Gastroesophageal sphincter (tissue), 4 donors: ENCODE data around the gene LBX1. TPM values are rescaled to one million over a fixed set of nuclear protein-coding genes. Genes with fewer than 3 reads are reported as not detected.

Source experiments
- ATAC-seq: fragments of 150-250 bp; one replicate; pipeline ENCODE4 v1.9.1; 2016; ENCODE audit warnings: mild to moderate bottlenecking, moderate library complexity
- H3K27ac ChIP-seq, 4 donors: fragments of 200-600 bp; sonication (generic) in 3 of 4; 1 replicate in 3 of 4; 2 replicates in 1 of 4; pipeline ENCODE4 v1.5.1; 2016 to 2019
- H3K27me3 ChIP-seq: fragments of 200-600 bp; sonication (generic); one replicate; pipeline ENCODE4 v1.5.1; 2019
- H3K36me3 ChIP-seq, 2 donors: fragments of 200-600 bp; sonication (generic); one replicate each; pipeline ENCODE4 v1.5.1; 2019; ENCODE audit warnings: control low read depth in 1 of 2
- H3K4me1 ChIP-seq, 3 donors: fragments of 200-600 bp; sonication (generic); 1 replicate in 2 of 3; 2 replicates in 1 of 3; pipeline ENCODE4 v1.5.1; 2016 to 2019; ENCODE audit warnings: control low read depth in 2 of 3
- H3K4me3 ChIP-seq, 2 donors: fragments of 200-600 bp; sonication (generic); one replicate each; pipeline ENCODE4 v1.5.1; 2019; ENCODE audit warnings: mild to moderate bottlenecking in 1 of 2, moderate library complexity in 1 of 2
- H3K9me3 ChIP-seq, 3 donors: fragments of 200-600 bp; sonication (generic); one replicate each; pipeline ENCODE4 v1.5.1; 2017 to 2019; ENCODE audit warnings: control low read depth in 2 of 3
- EP300 ChIP-seq: sonication (generic); formaldehyde crosslinking; IDR thresholded peaks from one replicate; pipeline ENCODE4 v1.6.1; 2017; ENCODE audit warnings: antibody characterized with exemption, mild to moderate bottlenecking
- POLR2A ChIP-seq, 2 donors: fragments of 450-650 bp; IDR thresholded peaks; one replicate each; pipeline ENCODE4 v1.6.1; 2017; ENCODE audit warnings: antibody characterized with exemption in 2 of 2, mild to moderate bottlenecking in 2 of 2, moderate library complexity in 1 of 2
- POLR2AphosphoS5 ChIP-seq: sonication (generic); formaldehyde crosslinking; IDR thresholded peaks from one replicate; pipeline ENCODE4 v1.6.1; 2017; ENCODE audit warnings: antibody characterized with exemption
- WGBS, 2 donors: methylation state at CpG; one replicate each; pipeline ENCODE4 v1.1.5; 2018; ENCODE audit warnings: low coverage in 1 of 2; 5-methylcytosine and 5-hydroxymethylcytosine counted together
- total RNA-seq, 4 donors: library from RNA; depleted of rRNA; stranded (reverse); fragments of >200 nt; gene quantifications; one replicate each; pipeline ENCODE4 v1.1.0, GENCODE V29; 2016
- TF ChIP-seq, protein P1 (sequence below), 4 experiments: fragments of 200-600 bp in 2 of 4; fragments of 450-650 bp in 2 of 4; sonication (generic) in 1 of 4; IDR thresholded peaks; one replicate each; pipeline ENCODE4 v1.5.1; 2017 to 2019; ENCODE audit warnings: antibody characterized with exemption in 4 of 4, mild to moderate bottlenecking in 2 of 4, moderate library complexity in 2 of 4

LBX1 gene
- total RNA-seq, 4 donors from 2014 or later, result not detected

DNA sequence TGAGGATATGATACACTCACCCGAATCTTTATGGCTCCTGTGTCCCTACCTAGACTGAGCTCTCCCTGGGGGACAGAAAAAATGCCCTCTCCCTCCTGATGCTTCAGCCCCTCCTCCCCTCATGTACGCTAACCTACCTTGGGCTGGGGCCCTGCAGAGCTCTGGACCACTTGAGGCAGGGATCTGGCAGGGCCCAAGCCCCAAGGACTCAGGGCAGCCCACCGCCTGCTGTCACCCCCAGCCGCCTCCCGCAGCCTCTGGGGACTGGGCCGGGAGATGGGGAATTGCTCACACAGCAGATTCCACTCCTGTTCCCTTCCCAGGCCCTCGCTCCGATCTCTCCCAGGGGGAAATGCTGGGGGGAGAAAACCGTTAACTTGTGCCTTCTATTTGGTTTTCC, 32.9 kb upstream of the LBX1 start:
- Histone ChIP-seq H3K27ac (no peak overlapping the region), H3K4me3 (no peak overlapping the region), H3K9me3 (peaks cover 0 to 14% (median 0%) of the 10 kb centered on the region in 3 donors), H3K36me3 (no peaks in the 10 kb centered on the region), H3K27me3 (peaks cover 81% of the 10 kb centered on the region), H3K4me1 (no peaks in the 10 kb centered on the region)
- WGBS, 2 donors, result 56 to 92% methylated on average over 2 to 4 of the region's 9 CpGs
- TF ChIP-seq POLR2A (IDR thresholded peaks at IDR 0.05) (no peak), EP300 (no peak), POLR2AphosphoS5 (no peak)
- TF ChIP-seq, protein P1, sequence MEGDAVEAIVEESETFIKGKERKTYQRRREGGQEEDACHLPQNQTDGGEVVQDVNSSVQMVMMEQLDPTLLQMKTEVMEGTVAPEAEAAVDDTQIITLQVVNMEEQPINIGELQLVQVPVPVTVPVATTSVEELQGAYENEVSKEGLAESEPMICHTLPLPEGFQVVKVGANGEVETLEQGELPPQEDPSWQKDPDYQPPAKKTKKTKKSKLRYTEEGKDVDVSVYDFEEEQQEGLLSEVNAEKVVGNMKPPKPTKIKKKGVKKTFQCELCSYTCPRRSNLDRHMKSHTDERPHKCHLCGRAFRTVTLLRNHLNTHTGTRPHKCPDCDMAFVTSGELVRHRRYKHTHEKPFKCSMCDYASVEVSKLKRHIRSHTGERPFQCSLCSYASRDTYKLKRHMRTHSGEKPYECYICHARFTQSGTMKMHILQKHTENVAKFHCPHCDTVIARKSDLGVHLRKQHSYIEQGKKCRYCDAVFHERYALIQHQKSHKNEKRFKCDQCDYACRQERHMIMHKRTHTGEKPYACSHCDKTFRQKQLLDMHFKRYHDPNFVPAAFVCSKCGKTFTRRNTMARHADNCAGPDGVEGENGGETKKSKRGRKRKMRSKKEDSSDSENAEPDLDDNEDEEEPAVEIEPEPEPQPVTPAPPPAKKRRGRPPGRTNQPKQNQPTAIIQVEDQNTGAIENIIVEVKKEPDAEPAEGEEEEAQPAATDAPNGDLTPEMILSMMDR (IDR thresholded peaks at IDR 0.05), result no peak
- ATAC-seq, result no peak

DNA sequence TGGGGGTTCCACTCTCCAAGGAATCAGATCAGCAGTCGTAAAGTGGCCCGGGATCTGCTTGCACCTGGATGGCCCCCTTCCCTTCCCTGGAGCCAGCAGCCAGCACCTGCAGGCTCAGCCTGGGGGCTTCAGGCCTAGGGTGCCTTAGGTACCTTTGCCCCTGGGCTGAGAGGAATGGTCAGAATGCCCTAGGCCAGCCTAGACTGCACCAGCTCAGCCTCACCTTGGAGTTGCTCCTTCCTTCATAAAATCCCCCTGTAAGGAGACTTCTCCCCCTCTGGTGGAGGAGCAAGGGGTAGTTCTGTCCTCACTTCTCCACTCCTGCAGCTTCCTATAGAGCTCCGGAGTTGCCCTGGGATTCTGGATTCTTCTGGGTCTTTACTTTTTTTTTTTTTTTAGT, 32.4 kb upstream of the LBX1 start:
- Histone ChIP-seq H3K9me3 (peaks cover 0 to 14% (median 0%) of the 10 kb centered on the region in 3 donors), H3K36me3 (no peaks in the 10 kb centered on the region), H3K4me1 (no peaks in the 10 kb centered on the region), H3K27me3 (peaks cover 80% of the 10 kb centered on the region), H3K27ac (no peak overlapping the region), H3K4me3 (no peak overlapping the region)
- TF ChIP-seq, protein P1 (IDR thresholded peaks at IDR 0.05), result no peak
- no peak for TF ChIP-seq POLR2AphosphoS5
- no peak for TF ChIP-seq EP300
- no peak for TF ChIP-seq POLR2A (IDR thresholded peaks at IDR 0.05)
- no peak for ATAC-seq
- WGBS, 2 donors, result 59 to 74% methylated on average over 2 to 3 of the region's 3 CpGs

- Histone ChIP-seq H3K27ac (no peak overlapping the region), H3K27me3 (peaks cover 75% of the 10 kb centered on the region), H3K4me1 (no peaks in the 10 kb centered on the region), H3K9me3 (peaks cover 0 to 14% (median 0%) of the 10 kb centered on the region in 3 donors), H3K36me3 (no peaks in the 10 kb centered on the region), H3K4me3 (no peak overlapping the region)
- no peak for ATAC-seq
- TF ChIP-seq EP300 (no peak), POLR2A (IDR thresholded peaks at IDR 0.05) (no peak), POLR2AphosphoS5 (no peak)
- TF ChIP-seq, protein P1 (IDR thresholded peaks at IDR 0.05), result no peak
- 10 to 31% methylated on average over 3 to 8 of the region's 21 CpGs for WGBS, 2 donors
Measured at GRCh38 chr10:101260764-101261481, 31.7 kb upstream of the LBX1 start.

GRCh38 chr10:101258179-101258885, 29.1 kb upstream of the LBX1 start:
- ATAC-seq, result no peak
- Histone ChIP-seq H3K9me3 (peaks cover 0 to 14% (median 0%) of the 10 kb centered on the region in 3 donors), H3K27ac (no peak overlapping the region), H3K4me1 (no peaks in the 10 kb centered on the region), H3K27me3 (peaks cover 73% of the 10 kb centered on the region), H3K36me3 (no peaks in the 10 kb centered on the region), H3K4me3 (no peak overlapping the region)
- TF ChIP-seq POLR2A (IDR thresholded peaks at IDR 0.05), result no peak
- TF ChIP-seq, protein P1 (IDR thresholded peaks at IDR 0.05), result no peak
- no peak for TF ChIP-seq POLR2AphosphoS5
- 71 to 90% methylated on average over 1 to 3 of the region's 4 CpGs for WGBS, 2 donors
